ENCODE measurements around the gene BMP10. TPM values are rescaled to one million over a fixed set of nuclear protein-coding genes. Genes with fewer than 3 reads are reported as not detected.

Gene BMP10
- polyA plus RNA-seq, 1 of the 3 experiments (the other 2 are of a cell fraction) = not detected

GRCh38 chr2:68878753-68879152, 7.6 kb upstream of the BMP10 start:
- no peak overlapping the region for H3K4me3 ChIP-seq (ENCODE audit: low read depth in 2 of 2, low read length in 1 of 2)
- H3K27me3 ChIP-seq (ENCODE audit: insufficient read depth) = no peaks in the 10 kb centered on the region
- TF ChIP-seq RXRA (IDR thresholded peaks at IDR 0.05; ENCODE audit: borderline replicate concordance, low read depth) = no peak
- no peak for TF ChIP-seq CHD2 (IDR thresholded peaks at IDR 0.05; ENCODE audit: low read length, partially characterized antibody)
- TF ChIP-seq EP300 (IDR thresholded peaks at IDR 0.05; ENCODE audit: borderline replicate concordance in 1 of 2, low read depth in 1 of 2, low read length in 1 of 2) = no peak
- no peak for TF ChIP-seq RAD21 (IDR thresholded peaks at IDR 0.05; ENCODE audit: low read length)
- no peak for TF ChIP-seq JUND (IDR thresholded peaks at IDR 0.05)
- H3F3A ChIP-seq (replicated peaks; ENCODE audit: insufficient read depth) = no peaks in the 10 kb centered on the region
- WGBS (ENCODE audit: low lambda C conversion rate) = 50% methylated on average over 2 of the region's 2 CpGs
- H2AFZ ChIP-seq (ENCODE audit: low read depth) = no peak overlapping the region
- H3K4me2 ChIP-seq = no peak overlapping the region
- no peaks in the 10 kb centered on the region for H4K20me1 ChIP-seq (ENCODE audit: insufficient read depth)
- 0 out of 4 replicates have a peak, but pooled peaks cover 0 to 7% of the 10 kb centered on the region in 2 experiments for H3K4me1 ChIP-seq (ENCODE audit: control insufficient read depth in 1 of 2, insufficient read depth in 2 of 2, low read depth in 1 of 2, low read length in 1 of 2)
- H3K9me3 ChIP-seq = no peaks in the 10 kb centered on the region
- H3K9me2 ChIP-seq = no peaks in the 10 kb centered on the region
- POLR2A ChIA-PET = no interaction called here
- no peaks in the 10 kb centered on the region for H3K36me3 ChIP-seq (replicated peaks in 1 of 2; ENCODE audit: control insufficient read depth in 1 of 2, insufficient read depth in 2 of 2, low read length in 1 of 2)
- H3K9ac ChIP-seq = no peak overlapping the region
- H3K79me2 ChIP-seq (ENCODE audit: insufficient read depth) = no peaks in the 10 kb centered on the region
- CTCF ChIA-PET = interaction anchor here (1.2 to 4.2 kb wide), 5 partner anchors 21 to 391 kb away, joined by 3 to 16 read pairs (median 5); no protein-coding TSS in a partner anchor
- no peak for DNase-seq
- H3K27ac ChIP-seq (ENCODE audit: low read depth in 2 of 2, low read length in 1 of 2) = no peak overlapping the region

- Histone ChIP-seq H3K9me3 (no peaks in the 10 kb centered on the region), H3K4me2 (no peak overlapping the region), H3K4me1 (ENCODE audit: control insufficient read depth in 1 of 2, insufficient read depth in 2 of 2, low read depth in 1 of 2, low read length in 1 of 2) (0 out of 4 replicates have a peak, but pooled peaks cover 0 to 7% of the 10 kb centered on the region in 2 experiments), H3F3A (replicated peaks; ENCODE audit: insufficient read depth) (no peaks in the 10 kb centered on the region), H3K36me3 (replicated peaks in 1 of 2; ENCODE audit: control insufficient read depth in 1 of 2, insufficient read depth in 2 of 2, low read length in 1 of 2) (no peaks in the 10 kb centered on the region), H3K79me2 (ENCODE audit: insufficient read depth) (no peaks in the 10 kb centered on the region), H4K20me1 (ENCODE audit: insufficient read depth) (no peaks in the 10 kb centered on the region), H3K9ac (no peak overlapping the region), H2AFZ (ENCODE audit: low read depth) (no peak overlapping the region), H3K27ac (ENCODE audit: low read depth in 2 of 2, low read length in 1 of 2) (no peak overlapping the region), H3K9me2 (no peaks in the 10 kb centered on the region), H3K27me3 (ENCODE audit: insufficient read depth) (no peaks in the 10 kb centered on the region), H3K4me3 (ENCODE audit: low read depth in 2 of 2, low read length in 1 of 2) (no peak overlapping the region)
- WGBS (ENCODE audit: low lambda C conversion rate) = 59% methylated on average over 6 of the region's 6 CpGs
- TF ChIP-seq GABPA (IDR thresholded peaks at IDR 0.05; ENCODE audit: low read depth) (no peak), IRF3 (IDR thresholded peaks at IDR 0.05; ENCODE audit: low read depth, low read length) (no peak), FOXJ3 (CRISPR knock-in tag; IDR thresholded peaks at IDR 0.05) (no peak), CTCF (IDR thresholded peaks at IDR 0.05) (no peak), FOSL2 (IDR thresholded peaks at IDR 0.05; ENCODE audit: borderline replicate concordance, low read depth) (no peak), USF2 (IDR thresholded peaks at IDR 0.05; ENCODE audit: borderline replicate concordance, low read depth, low read length) (no peak), REST (IDR thresholded peaks at IDR 0.05; ENCODE audit: low read depth, low read length) (no peak), ZBTB33 (IDR thresholded peaks at IDR 0.05; ENCODE audit: borderline replicate concordance, low read depth) (no peak), FOXM1 (IDR thresholded peaks at IDR 0.05; ENCODE audit: low read depth) (no peak), NFIC (IDR thresholded peaks at IDR 0.05; ENCODE audit: borderline replicate concordance) (no peak)
- no peak for DNase-seq
- POLR2A ChIA-PET = no interaction called here
- CTCF ChIA-PET = interaction anchor here (1.2 to 4.2 kb wide), 5 partner anchors 22 to 390 kb away, joined by 3 to 16 read pairs (median 5); no protein-coding TSS in a partner anchor
These were observed 7.0 kb upstream of the BMP10 start for GRCh38 chr2:68878071-68878711.

Measured in SK-N-SH (cell line).